ENCODE data around the gene EXD1.

The EXD1 gene

DNA sequence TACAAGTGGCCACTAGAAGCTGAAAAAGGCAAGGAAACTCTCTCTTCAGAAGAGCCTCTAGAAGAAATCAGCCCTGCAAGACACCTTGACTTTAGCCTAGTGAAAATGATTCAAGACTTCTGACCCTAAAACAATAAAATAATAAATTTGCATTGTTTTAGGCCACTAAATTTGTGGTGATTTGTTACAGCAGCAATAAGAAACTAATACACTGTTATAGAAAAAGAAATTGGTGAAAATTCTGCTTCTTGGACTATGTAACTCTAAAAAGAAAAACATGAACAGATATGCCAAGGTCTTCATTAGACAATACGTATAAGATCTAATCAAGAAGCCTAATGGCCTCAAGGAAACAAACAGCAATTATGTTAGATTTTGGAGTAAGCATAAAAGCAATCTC is 36.1 kb downstream of the EXD1 start:
- Histone ChIP-seq H3K4me3 (no peak overlapping the region), H4K20me1 (no peaks in the 10 kb centered on the region), H3K4me1 (peaks cover 10% of the 10 kb centered on the region), H3K36me3 (no peaks in the 10 kb centered on the region), H3K9ac (no peak overlapping the region), H3K9me3 (no peaks in the 10 kb centered on the region), H3K4me2 (no peak overlapping the region), H3K27me3 (no peaks in the 10 kb centered on the region), H3K27ac (no peak overlapping the region)
- no peak for TF ChIP-seq Cebpa-rat (IDR thresholded peaks at IDR 0.05)

DNA sequence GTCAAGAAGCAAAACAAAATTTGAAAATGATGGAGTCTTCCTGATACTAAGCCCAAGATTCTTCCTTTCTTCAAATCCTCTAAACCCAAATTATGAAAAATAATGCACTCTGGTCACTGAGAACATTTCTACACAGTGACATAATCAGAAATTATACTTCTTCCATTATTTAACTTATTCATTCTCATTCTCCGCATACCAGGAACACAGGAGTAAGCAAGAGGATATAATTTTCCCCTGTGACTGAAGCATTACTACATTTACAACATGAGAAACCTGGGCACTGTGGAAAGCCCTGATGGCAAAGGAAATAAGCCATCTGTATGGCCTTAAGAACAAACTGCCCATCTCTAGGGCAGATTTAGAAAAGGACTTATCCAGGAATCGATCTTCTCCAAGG is 47.0 kb downstream of the EXD1 start:
- Histone ChIP-seq H3K4me2 (no peak overlapping the region), H3K9ac (no peak overlapping the region), H3K4me3 (no peak overlapping the region), H3K4me1 (peaks cover 12% of the 10 kb centered on the region; the same call in 1 of the 2 replicates), H3K36me3 (no peaks in the 10 kb centered on the region), H3K27ac (no peak overlapping the region), H3K27me3 (no peaks in the 10 kb centered on the region), H4K20me1 (no peaks in the 10 kb centered on the region), H3K9me3 (no peaks in the 10 kb centered on the region)
- no peak for TF ChIP-seq Cebpa-rat (IDR thresholded peaks at IDR 0.05)

DNA sequence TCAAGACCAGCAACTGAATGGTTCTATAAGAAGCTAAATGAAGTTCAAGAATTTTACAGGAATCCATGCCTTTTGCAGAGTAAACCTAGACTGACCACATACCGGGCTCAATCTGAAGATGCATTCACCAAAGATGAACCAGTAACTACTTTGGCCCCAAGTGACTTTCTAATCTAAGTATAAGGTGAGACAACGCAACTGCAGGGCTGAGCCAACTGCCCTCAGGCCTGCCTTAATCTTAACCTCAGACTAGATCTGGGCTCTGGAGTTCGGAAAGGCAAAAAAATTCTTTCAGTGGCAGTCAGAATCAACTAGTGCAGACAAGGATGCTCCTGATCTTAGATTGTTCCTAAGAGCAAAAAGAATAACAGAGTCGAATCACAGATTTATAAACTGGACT is 48.3 kb downstream of the EXD1 start:
- TF ChIP-seq Cebpa-rat (IDR thresholded peaks at IDR 0.05), result no peak
- H3K27ac ChIP-seq, result no peak overlapping the region
- H4K20me1 ChIP-seq, result no peaks in the 10 kb centered on the region
- H3K9ac ChIP-seq, result no peak overlapping the region
- no peak overlapping the region for H3K4me2 ChIP-seq
- H3K4me3 ChIP-seq, result no peak overlapping the region
- H3K9me3 ChIP-seq, result no peaks in the 10 kb centered on the region
- H3K36me3 ChIP-seq, result no peaks in the 10 kb centered on the region
- peaks cover 12% of the 10 kb centered on the region; the same call in 1 of the 2 replicates for H3K4me1 ChIP-seq
- H3K27me3 ChIP-seq, result no peaks in the 10 kb centered on the region

DNA sequence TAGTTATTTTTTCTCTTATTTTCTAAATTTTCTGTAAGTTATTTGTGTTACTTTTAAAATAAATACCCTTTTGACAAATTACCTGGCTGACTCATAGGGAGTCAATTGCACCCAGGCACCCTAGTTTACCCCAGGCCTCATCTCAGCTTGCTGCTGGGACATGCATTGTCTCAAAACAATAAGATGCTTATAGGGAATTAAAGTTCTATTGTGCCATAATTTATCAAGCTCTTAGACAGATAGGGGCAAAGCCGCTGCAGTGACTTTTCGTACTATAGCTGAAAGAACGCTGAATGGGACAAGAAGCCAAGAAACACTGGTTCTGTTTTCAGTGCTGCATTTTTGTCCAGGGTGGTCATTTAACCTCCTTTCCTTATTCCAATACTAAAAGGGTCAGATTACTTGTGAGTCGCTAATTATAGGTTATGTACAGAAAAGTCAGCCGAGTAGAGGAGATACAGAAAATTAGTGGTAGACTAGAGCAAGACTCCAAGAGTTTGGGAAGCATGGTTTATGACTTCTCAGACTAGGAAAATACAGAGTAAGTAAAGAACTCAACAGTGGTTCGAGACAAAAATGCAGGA is 50.3 kb downstream of the EXD1 start:
- Histone ChIP-seq H3K4me1 (peaks cover 12% of the 10 kb centered on the region; the same call in 1 of the 2 replicates), H3K27me3 (no peaks in the 10 kb centered on the region), H3K4me3 (no peak overlapping the region), H3K9me3 (no peaks in the 10 kb centered on the region), H3K9ac (no peak overlapping the region), H3K27ac (no peak overlapping the region), H4K20me1 (no peaks in the 10 kb centered on the region), H3K36me3 (no peaks in the 10 kb centered on the region), H3K4me2 (no peak overlapping the region)
- no peak for TF ChIP-seq Cebpa-rat (IDR thresholded peaks at IDR 0.05)

DNA sequence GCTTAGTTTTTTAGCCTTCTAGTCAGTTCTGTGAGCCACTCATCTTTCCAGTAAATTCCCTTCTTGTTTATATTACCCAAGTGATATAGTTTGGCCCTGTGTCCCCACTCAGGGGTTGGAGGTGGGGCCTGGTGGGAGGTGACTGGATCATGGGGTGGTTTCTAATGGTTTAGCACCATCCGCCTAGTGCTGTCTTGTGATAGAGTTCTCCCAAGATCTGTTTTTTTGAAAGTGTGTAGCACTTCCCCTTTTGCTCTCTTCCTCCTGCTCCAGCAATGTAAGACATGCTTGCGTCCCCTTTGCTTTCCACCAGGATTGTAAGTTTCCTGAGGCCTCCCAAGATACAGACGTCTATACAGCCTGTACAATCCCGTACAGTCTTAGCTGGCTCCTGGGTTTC is 60.8 kb downstream of the EXD1 start:
- Histone ChIP-seq H3K9me3 (no peaks in the 10 kb centered on the region), H3K4me1 (no peaks in the 10 kb centered on the region), H3K27ac (no peak overlapping the region), H3K9ac (no peak overlapping the region), H3K27me3 (no peaks in the 10 kb centered on the region), H3K36me3 (no peaks in the 10 kb centered on the region), H3K4me3 (no peak overlapping the region), H3K4me2 (no peak overlapping the region), H4K20me1 (no peaks in the 10 kb centered on the region)
- no peak for TF ChIP-seq Cebpa-rat (IDR thresholded peaks at IDR 0.05)

DNA sequence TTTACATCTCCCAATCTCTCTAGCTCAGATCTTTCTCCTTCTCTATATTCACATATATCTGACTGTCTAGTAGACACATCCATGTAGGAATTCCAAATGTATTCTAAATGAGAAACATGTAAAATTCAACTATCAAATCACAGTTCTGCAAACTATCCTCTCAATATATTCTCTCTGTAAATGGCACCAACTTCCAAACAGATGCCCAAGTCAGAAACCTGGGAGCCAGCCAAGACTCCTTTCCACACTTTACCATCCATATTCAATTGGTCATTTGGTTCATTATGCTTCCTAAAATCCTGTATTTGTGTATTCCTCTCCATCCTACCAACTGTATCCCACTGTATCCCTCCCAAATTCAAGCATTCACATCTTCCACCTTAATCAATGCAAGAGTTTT is 61.5 kb downstream of the EXD1 start:
- Histone ChIP-seq H3K4me1 (no peaks in the 10 kb centered on the region), H3K9ac (no peak overlapping the region), H3K36me3 (no peaks in the 10 kb centered on the region), H4K20me1 (no peaks in the 10 kb centered on the region), H3K27me3 (no peaks in the 10 kb centered on the region), H3K4me3 (no peak overlapping the region), H3K9me3 (no peaks in the 10 kb centered on the region), H3K4me2 (no peak overlapping the region), H3K27ac (no peak overlapping the region)
- no peak for TF ChIP-seq Cebpa-rat (IDR thresholded peaks at IDR 0.05)

DNA sequence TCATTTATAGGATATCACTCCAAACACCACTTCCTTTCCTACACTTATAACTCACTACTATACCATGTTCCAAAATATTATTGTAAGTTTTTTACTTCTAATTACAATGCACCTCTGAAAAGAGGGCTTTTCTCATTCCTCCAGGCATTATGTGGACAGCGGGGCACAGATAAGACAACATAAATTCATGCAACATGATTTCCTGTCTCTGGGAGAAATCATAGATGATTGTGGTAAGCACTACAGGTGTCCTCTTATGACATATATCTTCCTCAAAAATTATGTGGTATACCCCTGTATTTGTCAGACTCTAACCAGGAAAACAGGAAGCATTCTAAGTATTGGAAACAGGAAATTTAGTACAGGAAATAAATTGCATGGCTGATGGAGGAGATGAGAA is 68.8 kb downstream of the EXD1 start:
- Histone ChIP-seq H3K36me3 (no peaks in the 10 kb centered on the region), H3K9ac (no peak overlapping the region), H4K20me1 (no peaks in the 10 kb centered on the region), H3K9me3 (no peaks in the 10 kb centered on the region), H3K4me3 (no peak overlapping the region), H3K27me3 (no peaks in the 10 kb centered on the region), H3K4me2 (peak overlapping the region; percentile 27), H3K27ac (no peak overlapping the region), H3K4me1 (peaks cover 10% of the 10 kb centered on the region)
- TF ChIP-seq Cebpa-rat (IDR thresholded peaks at IDR 0.05), result no peak

DNA sequence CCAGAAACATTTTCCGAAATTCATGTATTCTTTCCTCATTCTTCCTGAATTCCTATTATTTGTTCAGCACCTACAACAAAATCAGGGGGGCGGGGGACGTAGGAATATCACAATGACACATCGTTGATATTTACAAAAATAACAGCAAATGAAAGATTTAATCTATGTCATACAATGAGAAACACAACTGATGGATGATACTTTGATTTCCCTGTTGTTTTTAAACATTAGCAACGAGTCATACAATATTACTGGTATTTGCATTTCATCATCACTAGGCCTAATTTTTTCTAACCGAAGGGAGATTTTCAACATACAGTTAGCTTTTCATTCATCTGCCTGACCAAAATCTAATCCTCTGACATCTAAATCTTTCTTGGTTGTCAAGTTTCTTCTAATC is 69.2 kb downstream of the EXD1 start:
- Histone ChIP-seq H4K20me1 (no peaks in the 10 kb centered on the region), H3K9me3 (no peaks in the 10 kb centered on the region), H3K4me3 (no peak overlapping the region), H3K4me1 (peaks cover 10% of the 10 kb centered on the region), H3K4me2 (no peak overlapping the region), H3K36me3 (no peaks in the 10 kb centered on the region), H3K27ac (no peak overlapping the region), H3K9ac (no peak overlapping the region), H3K27me3 (no peaks in the 10 kb centered on the region)
- no peak for TF ChIP-seq Cebpa-rat (IDR thresholded peaks at IDR 0.05)

DNA sequence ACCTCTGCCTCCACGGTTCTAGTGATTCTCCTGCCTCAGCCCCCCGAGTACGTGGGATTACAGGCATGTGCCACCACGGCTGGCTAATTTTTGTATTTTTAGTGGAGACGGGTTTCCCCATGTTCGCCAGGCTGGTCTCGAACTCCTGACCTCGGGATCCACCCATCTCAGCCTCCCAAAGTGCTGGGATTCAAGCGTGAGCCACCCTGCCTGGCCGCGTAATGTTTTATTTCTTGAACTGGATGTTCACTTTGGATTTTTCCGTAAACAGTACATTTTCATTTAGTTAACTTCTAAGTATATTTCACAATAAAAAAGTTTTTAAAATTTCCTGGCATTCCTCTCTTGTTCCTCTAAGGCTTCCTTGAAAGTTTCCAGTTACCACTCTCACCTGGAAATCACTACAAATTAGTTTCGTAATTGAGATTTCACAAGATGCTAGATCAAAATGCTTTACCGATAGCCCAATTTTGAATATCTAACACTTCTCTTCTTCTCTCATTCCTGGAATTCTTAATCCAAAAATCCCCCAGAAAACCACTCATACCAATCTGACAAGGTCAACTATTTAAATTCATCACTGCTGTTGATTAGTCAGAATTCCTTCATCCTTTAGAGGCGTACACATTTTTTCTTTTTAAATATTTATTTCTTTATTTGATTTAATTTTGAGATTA is 69.8 kb downstream of the EXD1 start:
- peaks cover 10% of the 10 kb centered on the region for H3K4me1 ChIP-seq

DNA sequence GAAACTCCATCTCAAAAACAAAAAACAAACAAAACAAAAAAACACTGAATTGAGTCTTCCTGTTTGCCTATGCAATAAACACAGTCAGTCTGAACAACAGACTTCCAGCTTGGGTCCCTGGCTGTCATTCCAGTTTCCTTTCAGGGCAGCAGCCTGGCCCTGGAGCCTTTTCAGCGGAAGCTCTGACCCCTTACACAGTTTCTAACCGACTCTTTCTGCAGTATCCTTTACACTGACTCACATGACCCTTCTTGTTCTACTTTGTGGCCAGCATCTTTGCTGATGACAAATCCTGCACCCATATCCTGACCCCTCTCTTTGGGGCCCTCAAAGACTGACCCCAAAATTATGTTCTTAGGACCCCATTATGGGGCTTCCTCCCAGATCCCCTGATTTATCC is 76.1 kb downstream of the EXD1 start:
- no peak overlapping the region for H3K4me2 ChIP-seq
- no peak overlapping the region for H3K4me3 ChIP-seq
- no peaks in the 10 kb centered on the region for H3K27me3 ChIP-seq
- H3K9ac ChIP-seq, result no peak overlapping the region
- H3K4me1 ChIP-seq, result no peaks in the 10 kb centered on the region
- no peak overlapping the region for H3K27ac ChIP-seq
- no peaks in the 10 kb centered on the region for H3K9me3 ChIP-seq
- no peaks in the 10 kb centered on the region for H4K20me1 ChIP-seq
- no peak for TF ChIP-seq Cebpa-rat (IDR thresholded peaks at IDR 0.05)
- no peaks in the 10 kb centered on the region for H3K36me3 ChIP-seq

More for the DNA sequence above, 69.8 kb downstream of the EXD1 start:
- no peaks in the 10 kb centered on the region for H3K27me3 ChIP-seq
- no peak overlapping the region for H3K4me3 ChIP-seq
- no peak overlapping the region for H3K4me2 ChIP-seq
- no peaks in the 10 kb centered on the region for H4K20me1 ChIP-seq
- no peak for TF ChIP-seq Cebpa-rat (IDR thresholded peaks at IDR 0.05)
- no peak overlapping the region for H3K27ac ChIP-seq
- H3K9me3 ChIP-seq, result no peaks in the 10 kb centered on the region
- no peak overlapping the region for H3K9ac ChIP-seq
- H3K36me3 ChIP-seq, result no peaks in the 10 kb centered on the region

Data from BLaER1 (cell line).